Frontal cortex (tissue), 4 donors: ENCODE data around the gene RUFY3. TPM values are rescaled to one million over a fixed set of nuclear protein-coding genes. Genes with fewer than 3 reads are reported as not detected.
"Not testable (repeated sequence)": the region's sequence is repeated elsewhere in the genome, so short reads cannot be mapped to it uniquely, and the experiment has no call there.

Experiments used
- DNase-seq, 2 donors: peaks; one replicate each; pipeline ENCODE4 v3.0.0; 2012; ENCODE audit warnings: low spot score in 2 of 2
- FAIRE-seq: peaks from 2 replicates; lab custom pipeline; 2012; peaks lifted over from hg19 to GRCh38; lab: Jason Lieb, UNC
- total RNA-seq: library from RNA; depleted of rRNA; stranded (reverse); fragments of >200 nt; gene quantifications from one replicate; pipeline ENCODE4 v1.2.3, GENCODE V29; 2014
- donor health status: control.
- donor health status: control.
- donor health status: control.

RUFY3 gene
- total RNA-seq, 1 donor from 2014 or later: 669 TPM

DNA sequence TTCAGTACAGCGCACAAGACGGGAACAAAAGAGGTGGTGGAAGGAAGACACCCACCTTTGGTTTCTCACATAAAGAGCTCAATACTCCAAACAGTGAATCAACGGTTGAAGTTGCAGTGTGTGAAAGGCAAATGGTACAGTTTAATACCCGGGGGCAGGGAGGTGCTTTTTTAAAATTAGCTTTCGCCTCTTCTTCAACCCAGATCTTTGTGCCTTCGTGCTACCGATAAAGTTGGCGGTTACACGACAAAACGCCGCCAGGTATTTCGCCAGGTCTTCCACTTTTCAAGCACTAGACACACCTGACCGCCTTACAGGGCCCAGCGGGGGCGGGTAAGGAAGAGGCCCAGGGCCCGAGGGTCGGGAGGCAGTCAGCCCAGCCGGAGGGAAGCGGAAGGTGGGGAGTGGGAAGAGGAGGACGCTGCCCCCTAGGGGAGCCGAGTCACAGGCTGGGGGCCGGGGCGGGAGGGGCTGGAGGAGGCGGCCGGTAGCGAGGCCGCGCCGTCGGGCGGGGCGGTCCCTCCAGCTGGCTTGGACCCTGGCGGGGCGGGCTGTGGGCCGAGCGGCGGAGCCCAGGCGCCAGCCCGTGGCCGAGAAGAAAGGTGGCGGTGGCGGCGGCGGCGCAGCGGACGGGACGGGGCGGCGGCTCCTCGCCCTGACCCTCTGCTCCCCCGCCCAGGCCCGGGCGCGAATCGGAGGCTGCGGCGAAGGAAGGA is 17.4 kb upstream of the RUFY3 start:
- FAIRE-seq (no peak), DNase-seq (peak; percentile 80 to 82)

DNA sequence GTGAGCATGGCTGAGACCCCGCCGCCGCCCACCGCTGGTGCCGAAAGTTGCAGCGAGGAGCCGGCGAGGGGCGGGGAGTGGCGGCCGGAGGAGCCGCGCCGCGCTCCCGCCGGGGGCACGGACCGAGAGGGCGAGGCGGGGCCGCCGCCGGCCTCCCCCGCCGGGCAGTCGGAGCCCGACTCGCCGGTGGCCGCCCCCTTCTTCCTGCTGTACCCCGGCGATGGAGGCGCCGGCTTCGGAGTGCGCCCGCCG is 16.9 kb upstream of the RUFY3 start:
- FAIRE-seq (no peak), DNase-seq (no peak)

DNA sequence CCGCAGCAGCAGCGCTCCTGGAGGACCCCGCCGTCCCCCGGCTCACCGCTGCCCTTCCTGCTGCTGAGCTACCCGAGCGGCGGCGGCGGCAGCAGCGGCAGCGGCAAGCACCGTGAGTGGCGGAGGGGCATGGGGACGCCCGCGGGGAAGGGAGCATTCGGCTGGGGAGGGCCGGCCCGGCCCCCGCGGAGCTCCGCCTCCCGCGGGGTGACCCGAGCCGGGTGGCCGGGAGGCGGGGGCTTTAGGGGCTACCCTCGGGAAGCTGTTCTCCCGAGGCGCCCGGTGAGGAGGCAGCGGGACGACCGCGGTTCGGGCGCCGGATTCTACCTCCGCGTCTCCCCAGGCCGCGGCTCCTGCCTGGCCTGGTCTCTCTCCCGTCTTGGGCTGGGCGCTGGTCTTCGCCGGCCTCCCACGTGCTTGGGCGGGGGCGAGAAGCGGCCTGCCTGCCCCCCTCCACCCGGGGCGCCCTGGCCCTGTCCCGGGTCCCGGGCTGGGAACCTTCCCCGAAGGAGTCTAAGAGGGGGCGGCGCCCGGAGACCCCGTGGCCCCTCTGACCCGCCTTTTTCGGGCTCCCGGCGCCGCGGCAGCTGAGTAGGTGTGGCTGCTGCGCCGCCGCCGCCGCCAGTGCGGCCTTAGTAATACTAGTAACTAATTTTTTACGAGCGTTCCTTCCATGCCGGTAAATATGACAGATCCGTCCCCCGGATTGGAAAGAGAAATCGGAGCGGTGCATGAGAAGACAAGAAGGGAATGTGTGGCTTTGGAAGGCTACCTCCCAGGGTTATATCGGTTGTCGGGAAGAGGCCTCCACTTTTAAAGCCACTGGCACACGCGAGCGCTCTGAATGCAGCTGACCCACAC is 16.4 kb upstream of the RUFY3 start:
- DNase-seq (peak; percentile 81), FAIRE-seq (no peak)

DNA sequence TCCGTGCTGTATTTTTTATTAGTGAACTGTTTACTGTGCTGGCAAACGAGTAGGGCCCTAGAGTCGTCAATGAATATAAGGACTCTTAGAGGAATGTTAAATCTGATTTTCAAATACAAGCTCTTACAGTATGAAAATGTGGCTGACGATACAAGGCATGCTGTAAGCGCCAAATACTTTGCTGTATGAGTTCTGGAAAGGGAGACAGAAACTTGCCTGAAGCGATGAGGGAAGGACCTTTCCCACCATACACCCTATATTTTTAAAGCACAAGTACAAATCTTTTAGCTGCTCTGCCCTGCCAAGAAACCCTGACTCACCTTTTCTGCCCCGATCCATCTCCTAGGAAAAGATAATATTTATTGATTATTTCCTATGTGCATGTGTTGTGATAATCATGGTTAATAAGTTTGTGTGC is 15.7 kb upstream of the RUFY3 start:
- FAIRE-seq: no peak
- DNase-seq: no peak

DNA sequence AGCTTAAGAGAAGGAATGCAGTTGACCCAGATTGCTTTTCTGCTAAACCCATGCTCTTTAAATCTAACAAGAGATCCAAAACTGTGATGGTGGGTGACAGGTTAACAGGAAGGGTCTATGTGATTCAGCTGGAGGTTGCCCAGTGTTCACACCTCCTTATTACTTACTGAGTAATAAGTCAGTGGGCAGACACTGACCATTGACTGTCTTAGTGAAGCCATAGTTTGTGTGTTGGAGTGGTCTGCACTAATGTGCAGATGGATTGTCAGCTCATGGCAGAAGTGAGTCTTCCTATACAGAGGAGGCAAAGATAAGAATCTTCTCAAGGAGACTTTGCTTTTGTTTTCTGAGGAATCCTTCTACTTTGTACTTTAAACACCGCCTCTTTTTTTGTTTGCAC is 15.2 kb upstream of the RUFY3 start:
- no peak for DNase-seq
- no peak for FAIRE-seq

DNA sequence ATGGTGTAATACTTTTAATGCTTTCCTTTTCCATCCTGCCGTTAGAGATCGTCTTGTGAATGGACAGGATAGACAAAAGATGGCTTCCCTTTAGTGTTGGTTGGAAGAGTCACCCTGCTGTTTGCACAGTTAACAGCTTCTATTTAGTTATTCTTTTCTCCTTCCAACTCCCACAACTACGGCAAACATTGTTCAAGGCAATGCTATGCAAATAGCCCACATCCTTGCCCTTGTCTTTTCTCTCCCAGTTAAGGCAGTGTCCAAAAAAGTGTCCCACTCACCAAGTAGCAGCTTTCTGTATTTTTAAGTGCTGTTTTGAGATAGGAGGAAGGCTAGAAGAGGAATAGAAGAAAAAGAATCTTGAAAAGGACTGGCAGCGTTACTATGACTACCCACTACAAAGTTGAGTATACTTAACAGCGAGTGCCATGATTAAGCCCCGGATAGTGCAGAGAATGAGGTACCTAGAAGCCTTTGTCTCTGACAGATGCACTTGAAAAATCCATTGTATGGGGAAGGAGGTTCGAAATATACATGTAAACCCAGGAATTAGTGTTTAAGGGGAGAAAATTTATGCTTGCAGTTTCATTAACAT is 12.1 kb upstream of the RUFY3 start:
- DNase-seq (no peak), FAIRE-seq (no peak)

DNA sequence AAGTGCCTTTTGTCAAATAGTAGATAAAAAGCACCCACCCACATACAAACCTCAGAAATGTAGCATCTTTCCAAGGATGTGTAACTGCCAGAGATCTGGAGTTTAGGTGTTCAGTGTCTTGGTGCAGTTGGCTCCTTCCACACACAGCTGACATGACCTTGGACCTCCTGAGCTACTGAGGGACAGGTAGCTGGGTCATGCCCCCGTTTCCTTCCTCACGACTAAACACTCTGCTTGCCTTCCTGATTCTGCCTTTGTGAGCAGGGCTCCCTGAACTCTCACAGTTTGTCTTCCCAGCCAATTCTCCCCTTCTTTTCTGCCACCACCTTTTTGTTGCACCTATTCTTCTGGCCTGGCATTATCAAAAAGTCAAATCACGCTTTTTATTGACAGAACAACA is 10.2 kb upstream of the RUFY3 start:
- DNase-seq (no peak), FAIRE-seq (no peak)

DNA sequence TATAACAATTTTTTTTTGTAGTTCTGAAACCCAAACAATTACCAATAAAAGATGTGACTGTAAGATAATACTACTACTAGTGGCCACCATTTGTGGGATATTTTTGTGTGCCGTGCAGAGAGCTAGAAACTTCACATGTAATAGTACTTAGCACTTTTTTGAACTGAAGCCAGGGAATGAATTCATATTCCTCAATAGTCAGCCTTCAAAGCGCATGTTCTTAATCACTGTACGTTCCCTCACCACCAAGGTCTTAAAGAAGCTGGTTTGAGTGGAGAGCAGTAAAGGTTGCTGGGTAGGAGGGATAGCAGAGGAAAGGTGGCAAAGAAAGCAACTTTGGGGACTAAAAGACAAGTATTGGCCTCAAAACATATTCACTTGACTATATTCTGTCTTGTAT is 9.6 kb upstream of the RUFY3 start:
- no peak for DNase-seq
- no peak for FAIRE-seq

DNA sequence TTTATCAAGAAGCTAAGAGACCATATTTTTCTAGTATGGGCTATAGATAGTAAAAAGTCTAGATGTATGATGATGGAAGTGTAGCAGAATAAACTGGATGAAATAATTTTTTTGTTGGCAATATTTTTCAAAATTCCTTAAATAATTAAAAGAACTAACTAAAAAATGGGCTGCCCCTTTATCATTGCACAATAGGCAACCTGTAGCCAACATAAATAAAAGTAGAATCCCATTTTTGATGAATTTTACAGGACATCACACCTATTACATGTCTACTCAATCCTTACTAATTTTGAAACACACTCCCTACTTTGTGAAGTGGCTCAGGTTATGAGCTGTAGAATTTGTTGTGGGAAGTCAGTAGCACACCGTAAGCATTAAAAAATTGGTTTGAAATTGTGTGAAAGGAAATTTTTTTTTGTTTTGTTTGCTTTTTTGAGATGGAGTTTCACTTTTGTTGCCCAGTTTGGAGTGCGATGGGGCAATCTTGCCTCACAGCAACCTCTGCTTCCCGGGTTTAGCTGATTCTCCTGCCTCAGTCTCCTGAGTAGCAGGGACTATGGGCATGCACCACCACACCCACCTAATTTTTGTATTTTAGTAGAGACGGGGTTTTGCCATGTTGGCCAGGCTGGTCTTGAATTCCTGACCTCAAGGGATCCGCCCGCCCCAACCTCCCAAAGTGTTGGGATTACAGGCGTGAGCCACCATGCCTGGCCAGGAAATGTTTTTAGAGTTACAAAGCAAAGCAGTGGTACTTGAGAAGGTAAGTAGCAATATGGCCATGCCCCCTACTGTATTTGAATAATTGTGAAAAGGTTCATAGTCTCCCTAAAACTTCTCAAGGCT is 8.9 kb upstream of the RUFY3 start:
- DNase-seq (no peak), FAIRE-seq (no peak)

DNA sequence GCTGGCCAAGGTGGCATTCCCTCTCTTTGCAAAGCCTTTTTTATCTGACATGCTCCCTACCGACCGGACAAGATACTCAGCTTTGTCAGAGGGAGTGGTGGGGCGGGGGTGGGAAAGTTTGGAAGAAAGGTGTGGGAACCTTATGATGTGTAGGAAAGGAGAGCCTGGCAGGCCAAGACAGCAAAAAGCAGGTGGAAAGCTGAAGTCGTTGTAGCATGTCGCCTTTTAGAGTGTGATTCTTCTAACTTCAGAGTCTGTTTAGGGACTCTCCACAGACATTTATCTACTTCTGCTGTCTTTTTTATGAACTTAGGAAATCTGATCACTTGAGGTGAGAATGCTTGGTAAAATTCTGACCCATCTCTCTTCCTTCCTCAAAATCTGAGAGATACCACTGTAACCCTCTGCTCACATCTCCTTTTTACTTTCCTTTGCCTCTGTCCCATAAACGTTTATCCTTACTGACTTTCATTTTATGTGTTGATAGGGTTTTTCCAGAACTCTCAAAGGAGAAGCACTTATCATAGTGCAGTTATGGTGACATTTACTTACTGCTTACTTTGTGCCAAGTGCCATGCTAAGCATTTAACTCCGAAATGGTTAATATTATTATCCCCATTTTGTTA is 8.2 kb upstream of the RUFY3 start:
- FAIRE-seq (no peak), DNase-seq (no peak)

DNA sequence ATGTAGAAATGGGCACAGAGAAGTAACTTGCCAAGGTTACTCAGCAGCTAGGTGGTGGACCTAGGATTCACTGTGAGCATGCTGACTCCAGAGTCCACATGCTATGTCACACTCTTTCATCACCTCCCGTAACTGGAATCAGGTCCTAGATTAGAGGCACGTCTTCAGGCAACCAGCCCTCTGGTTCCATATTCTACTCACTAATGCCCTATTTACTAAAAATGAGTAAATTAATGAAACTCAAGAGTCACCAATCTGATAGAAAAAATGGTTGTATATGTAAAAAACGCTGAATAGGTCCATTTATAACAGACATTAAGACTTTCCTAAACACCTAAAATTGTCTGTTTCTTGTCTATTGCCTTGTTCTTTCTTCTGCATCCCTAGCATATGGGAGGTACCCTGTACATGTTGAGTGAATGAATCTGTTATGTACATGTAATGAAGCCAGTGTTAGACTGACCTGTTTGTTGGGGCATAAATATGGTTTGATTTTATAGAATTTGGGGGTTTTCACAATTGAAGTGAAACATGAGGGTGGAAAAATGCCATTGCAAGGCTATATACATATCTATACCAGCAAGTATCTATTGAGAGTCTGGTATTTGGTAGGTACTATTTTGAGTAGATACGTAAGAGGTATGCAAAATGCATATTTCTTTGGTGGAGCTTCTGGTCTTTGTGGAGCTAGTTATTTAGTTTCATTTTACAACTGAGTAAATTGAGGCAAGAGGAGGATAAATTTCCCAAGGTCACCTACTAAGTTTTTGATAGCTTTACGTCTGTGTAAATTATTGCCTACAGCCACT is 7.5 kb upstream of the RUFY3 start:
- FAIRE-seq: no peak
- no peak for DNase-seq

DNA sequence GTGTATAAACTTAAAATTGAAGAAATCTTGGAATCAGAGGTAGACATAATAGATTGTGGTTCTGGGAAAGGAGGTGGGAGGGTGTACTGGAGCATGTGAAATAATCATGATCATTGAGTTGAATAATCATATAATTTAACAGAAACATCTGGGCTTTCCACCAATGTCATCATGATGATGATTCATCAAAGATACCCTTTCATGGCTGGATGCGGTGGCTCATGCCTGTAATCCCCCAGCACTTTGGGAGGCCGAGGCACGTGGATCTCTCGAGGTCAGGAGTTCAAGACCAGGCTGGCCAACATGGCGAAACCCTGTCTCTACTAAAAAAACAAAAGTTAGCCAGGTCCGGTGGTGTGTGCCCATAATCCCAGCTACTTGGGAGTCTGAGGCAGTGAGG is 6.7 kb upstream of the RUFY3 start:
- DNase-seq: no peak

DNA sequence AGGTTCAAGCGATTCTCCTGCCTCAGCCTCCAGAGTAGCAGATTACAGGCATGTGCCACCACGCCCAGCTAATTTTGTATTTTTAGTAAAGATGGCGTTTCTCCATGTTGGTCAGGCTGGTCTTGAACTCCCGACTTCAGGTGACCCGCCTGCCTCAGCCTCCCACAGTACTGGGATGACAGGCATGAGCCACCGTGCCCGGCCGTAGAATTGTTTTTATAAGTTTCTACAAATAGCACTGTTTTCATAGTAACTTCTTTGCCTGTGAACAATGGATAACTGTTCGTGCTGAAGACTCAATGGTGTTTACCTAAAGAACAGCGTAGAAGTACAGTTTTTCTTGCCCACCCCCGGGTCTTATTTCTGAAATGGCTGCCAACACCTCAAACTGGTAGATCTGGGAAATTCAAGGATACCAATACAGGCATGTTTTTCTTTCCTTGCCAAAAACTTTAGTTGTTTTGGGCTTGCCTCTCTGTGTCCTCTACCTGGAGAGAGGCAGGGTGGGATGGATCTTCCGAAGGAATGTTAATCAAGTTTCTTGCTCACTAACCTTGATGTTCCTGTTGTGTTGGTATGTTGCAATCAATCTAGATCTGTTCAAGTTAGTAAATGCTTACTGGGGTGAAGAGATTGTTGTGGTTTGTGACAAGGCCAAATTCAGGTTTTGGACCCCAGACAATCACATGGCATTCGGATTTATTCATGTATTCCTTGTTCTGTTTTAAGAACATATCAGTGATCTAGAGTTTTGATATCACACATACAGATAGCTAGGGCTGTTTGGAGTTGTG is 2.8 kb upstream of the RUFY3 start:
- FAIRE-seq: no peak
- no peak for DNase-seq

More for the DNA sequence above, 6.7 kb upstream of the RUFY3 start:
- no peak for FAIRE-seq

DNA sequence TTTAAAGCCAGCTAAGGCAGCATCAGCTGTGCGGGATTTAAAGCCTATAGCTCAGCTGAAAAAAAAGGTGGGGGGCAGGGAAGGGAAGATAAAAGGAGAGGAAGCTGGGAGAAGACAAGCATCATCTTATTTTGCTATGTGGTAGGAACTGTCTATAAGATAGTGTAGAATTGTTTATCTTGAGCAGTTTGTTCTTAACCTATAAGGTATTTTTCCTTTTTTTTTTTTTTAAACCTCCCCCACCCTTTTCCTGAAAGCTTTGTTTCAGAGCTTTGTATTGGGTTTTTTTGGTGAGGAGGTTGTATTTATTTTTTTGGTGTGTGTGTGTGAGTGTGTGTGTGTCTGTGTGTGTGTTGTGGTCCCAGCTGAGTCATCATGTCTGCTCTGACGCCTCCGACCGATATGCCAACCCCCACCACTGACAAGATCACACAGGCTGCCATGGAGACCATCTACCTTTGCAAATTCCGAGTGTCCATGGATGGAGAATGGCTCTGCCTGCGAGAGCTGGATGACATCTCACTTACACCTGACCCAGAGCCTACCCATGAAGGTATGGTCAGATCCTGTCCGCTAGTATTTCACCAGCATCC is 531 bp downstream of the RUFY3 start:
- no peak for FAIRE-seq
- no peak for DNase-seq

DNA sequence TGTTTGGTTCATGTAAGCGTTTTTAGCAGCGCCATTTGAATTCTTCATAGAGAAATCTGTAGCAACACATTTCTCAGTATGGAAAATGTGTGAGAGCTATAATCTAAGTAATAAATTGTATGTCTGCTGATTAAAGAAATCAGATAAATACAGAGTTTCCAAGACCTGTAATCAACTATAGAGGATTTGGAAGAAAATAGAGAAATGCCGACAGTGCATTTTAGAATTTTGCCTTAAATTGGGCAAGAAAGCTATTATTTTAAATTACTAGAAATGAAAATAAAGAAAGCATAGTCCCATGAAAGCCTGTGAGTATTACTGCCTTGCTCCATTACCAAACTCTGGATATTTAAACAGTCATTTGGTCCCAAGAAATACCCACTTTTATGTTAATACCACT is 2.7 kb downstream of the RUFY3 start:
- FAIRE-seq: no peak
- no peak for DNase-seq

DNA sequence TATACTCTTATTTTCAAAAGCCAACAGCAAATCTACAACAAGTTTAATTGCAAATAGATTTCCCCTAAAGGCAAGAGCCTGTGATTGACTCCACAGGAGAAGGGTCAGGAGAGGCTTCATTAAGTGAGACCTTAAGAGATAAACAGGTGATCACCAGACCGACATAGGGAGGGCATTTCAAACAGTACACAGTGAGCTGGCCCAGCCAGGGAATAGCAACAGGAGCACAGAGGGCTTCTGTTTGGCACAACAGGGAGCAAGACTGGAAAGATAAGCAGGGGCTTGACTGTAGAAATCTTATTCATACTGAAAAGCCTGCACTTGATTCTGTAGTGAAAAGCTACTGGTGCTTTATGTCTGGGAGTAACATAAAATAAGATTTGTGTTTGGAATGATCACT is 3.9 kb downstream of the RUFY3 start:
- DNase-seq (no peak), FAIRE-seq (no peak)

DNA sequence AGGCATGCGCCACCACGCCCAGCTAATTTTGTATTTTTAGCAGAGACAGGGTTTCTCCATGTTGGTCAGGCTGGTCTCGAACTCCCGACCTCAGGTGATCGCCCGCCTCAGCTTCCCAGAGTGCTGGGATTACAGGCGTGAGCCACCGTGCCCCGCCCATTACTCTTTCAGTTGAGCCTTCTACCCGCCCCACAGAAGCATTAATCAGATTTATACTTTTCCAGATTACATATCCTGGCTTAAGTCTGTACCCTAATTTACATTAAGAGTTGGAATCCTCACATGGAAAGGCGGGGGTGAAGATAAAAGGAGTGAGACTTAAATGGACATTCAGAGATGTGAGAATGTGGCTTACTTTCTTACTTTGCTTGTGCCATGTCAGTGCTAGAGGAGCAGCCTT is 4.8 kb downstream of the RUFY3 start:
- not testable (repeated sequence) for FAIRE-seq, DNase-seq

DNA sequence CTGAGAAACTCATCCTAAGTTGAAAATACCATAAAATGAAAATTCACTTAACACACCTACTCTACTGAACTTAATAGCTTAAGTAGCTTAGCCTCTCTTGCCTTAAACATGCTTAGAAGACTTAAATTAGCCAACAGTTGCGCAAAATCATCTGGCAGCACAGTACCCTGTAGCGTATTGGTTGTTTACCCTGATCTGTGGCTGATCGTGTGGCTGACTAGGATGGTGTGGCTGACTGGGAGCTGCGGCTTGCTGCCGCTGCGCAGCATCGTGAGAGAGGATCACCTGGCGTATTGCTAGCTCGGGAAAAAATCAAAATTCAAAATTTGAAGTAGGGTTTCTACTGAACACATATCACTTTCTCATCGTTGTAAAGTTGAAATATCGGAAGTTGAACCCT is 6.3 kb downstream of the RUFY3 start:
- DNase-seq (no peak), FAIRE-seq (no peak)
